HFFc6 (cell line): ENCODE measurements around the gene FOXO6. TPM values are rescaled to one million over a fixed set of nuclear protein-coding genes. Genes with fewer than 3 reads are reported as not detected.

ENCODE experiments used
- DNase-seq: peaks from one replicate; pipeline ENCODE4 v3.0.0-alpha.2; 2018
- H3K27ac Mint-ChIP-seq: 2 replicates; pipeline ENCODE4 v1.8.0; 2020; ENCODE audit warnings: mild to moderate bottlenecking, mixed read lengths
- H3K27me3 Mint-ChIP-seq: 2 replicates; pipeline ENCODE4 v1.8.0; 2021; ENCODE audit warnings: mild to moderate bottlenecking, moderate library complexity, mixed read lengths; ENCODE audit not compliant: insufficient read depth
- H3K36me3 Mint-ChIP-seq: 2 replicates; pipeline ENCODE4 v1.8.0; 2021; ENCODE audit warnings: low read depth, mixed read lengths
- H3K4me1 Mint-ChIP-seq: 2 replicates; pipeline ENCODE4 v1.8.0; 2020; ENCODE audit warnings: low read depth, mixed read lengths
- H3K4me3 Mint-ChIP-seq: 2 replicates; pipeline ENCODE4 v1.8.0; 2020; ENCODE audit warnings: mild to moderate bottlenecking, moderate library complexity, mixed read lengths
- H3K9me3 Mint-ChIP-seq: 2 replicates; pipeline ENCODE4 v1.8.0; 2020; ENCODE audit warnings: mild to moderate bottlenecking, mixed read lengths
- total RNA-seq, 6 experiments: library from RNA; stranded (reverse); fragmentation: NEBNext Ultra II Directional; extraction: Animal tissue kit (Norgen Biotek cat#: 25700); gene quantifications; 2 replicates in 1 of 6; 3 replicates in 5 of 6; pipeline ENCODE4 v1.2.3, GENCODE V29; 2021
- TF ChIP-seq, protein P1 (sequence below): fragments of 200-600 bp; sonication (generic); IDR thresholded peaks from 2 replicates; pipeline ENCODE4 v1.5.0; 2021; ENCODE audit warnings: antibody characterized with exemption, mild to moderate bottlenecking

FOXO6 gene
- total RNA-seq, 6 experiments from 2014 or later = 0.07 to 0.08 TPM; not detected in 4

DNA sequence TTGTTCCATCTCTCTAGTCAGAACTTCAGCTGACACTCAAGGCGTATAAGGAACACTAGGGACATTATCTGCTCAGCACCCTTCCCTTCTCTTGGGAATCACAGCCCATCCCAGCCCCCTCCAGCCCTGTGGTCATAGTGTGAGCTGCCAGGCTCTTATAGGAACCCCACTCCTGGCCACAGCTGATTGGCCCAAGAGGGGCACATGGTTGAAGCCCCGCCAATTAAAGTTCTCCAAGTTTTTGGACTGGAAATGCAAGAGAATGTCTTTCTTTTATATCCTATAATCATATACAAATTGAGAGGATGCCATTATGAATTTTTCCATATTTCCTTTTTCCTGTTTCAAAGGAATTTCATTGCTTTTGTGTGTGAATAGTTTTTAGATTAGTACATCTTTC is 40.7 kb downstream of the FOXO6 start:
- H3K4me3 Mint-ChIP-seq = no peak overlapping the region

GRCh38 chr1:41404308-41404761 is 43.1 kb downstream of the FOXO6 start:
- DNase-seq = peak; percentile 12
- H3K27ac Mint-ChIP-seq = no peak overlapping the region
- TF ChIP-seq, protein P1, sequence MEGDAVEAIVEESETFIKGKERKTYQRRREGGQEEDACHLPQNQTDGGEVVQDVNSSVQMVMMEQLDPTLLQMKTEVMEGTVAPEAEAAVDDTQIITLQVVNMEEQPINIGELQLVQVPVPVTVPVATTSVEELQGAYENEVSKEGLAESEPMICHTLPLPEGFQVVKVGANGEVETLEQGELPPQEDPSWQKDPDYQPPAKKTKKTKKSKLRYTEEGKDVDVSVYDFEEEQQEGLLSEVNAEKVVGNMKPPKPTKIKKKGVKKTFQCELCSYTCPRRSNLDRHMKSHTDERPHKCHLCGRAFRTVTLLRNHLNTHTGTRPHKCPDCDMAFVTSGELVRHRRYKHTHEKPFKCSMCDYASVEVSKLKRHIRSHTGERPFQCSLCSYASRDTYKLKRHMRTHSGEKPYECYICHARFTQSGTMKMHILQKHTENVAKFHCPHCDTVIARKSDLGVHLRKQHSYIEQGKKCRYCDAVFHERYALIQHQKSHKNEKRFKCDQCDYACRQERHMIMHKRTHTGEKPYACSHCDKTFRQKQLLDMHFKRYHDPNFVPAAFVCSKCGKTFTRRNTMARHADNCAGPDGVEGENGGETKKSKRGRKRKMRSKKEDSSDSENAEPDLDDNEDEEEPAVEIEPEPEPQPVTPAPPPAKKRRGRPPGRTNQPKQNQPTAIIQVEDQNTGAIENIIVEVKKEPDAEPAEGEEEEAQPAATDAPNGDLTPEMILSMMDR = no peak
- H3K4me1 Mint-ChIP-seq = no peaks in the 10 kb centered on the region
- H3K4me3 Mint-ChIP-seq = no peak overlapping the region
- no peaks in the 10 kb centered on the region for H3K36me3 Mint-ChIP-seq
- peaks cover 55% of the 10 kb centered on the region for H3K27me3 Mint-ChIP-seq
- peaks cover 5% of the 10 kb centered on the region; the same call in 1 of the 2 replicates for H3K9me3 Mint-ChIP-seq

More for the DNA sequence above, 40.7 kb downstream of the FOXO6 start:
- TF ChIP-seq, protein P1 = no peak
- no peaks in the 10 kb centered on the region for H3K4me1 Mint-ChIP-seq
- H3K9me3 Mint-ChIP-seq = peaks cover 5% of the 10 kb centered on the region; the same call in 1 of the 2 replicates
- peaks cover 39% of the 10 kb centered on the region for H3K27me3 Mint-ChIP-seq
- H3K27ac Mint-ChIP-seq = no peak overlapping the region
- no peaks in the 10 kb centered on the region for H3K36me3 Mint-ChIP-seq
- DNase-seq = no peak

DNA sequence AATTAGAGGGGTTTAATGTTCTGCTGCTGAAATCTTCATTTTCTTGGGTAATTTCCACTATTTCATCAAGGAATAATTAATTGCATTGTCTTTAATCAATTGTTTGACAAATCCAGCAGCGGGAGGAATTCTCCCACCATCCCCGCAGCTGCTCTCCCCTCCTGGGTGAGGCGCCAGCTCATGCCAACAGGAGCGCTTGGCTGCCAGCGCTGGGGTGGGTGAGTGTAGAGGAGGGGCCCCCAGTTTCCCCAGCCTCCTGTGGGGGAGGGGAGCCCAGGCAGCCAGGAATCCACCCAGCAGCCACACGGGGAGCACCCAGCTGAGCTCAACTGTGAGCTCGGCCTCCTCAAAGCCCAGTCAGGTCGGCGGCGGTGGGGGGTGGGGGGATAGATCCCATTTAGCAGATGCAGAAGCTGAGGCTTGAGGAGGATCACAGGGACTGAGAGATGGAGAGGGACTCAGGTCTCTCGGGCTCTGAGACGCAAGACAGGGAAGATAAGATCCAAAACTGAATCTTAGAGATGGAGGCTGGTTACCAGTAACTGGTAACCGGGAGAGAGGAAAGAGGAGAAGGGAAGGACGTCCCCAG is 46.5 kb downstream of the FOXO6 start:
- TF ChIP-seq, protein P1 = no peak
- peaks cover 5% of the 10 kb centered on the region for H3K4me1 Mint-ChIP-seq
- H3K27ac Mint-ChIP-seq = no peak overlapping the region
- no peak for DNase-seq
- H3K27me3 Mint-ChIP-seq = peaks cover 54% of the 10 kb centered on the region
- H3K36me3 Mint-ChIP-seq = no peaks in the 10 kb centered on the region
- H3K9me3 Mint-ChIP-seq = no peaks in the 10 kb centered on the region; the same call in 1 of the 2 replicates
- H3K4me3 Mint-ChIP-seq = no peak overlapping the region

GRCh38 chr1:41408691-41409090 is 47.5 kb downstream of the FOXO6 start:
- no peak overlapping the region for H3K4me3 Mint-ChIP-seq
- TF ChIP-seq, protein P1 = no peak
- no peak for DNase-seq
- peaks cover 6% of the 10 kb centered on the region for H3K4me1 Mint-ChIP-seq
- no peaks in the 10 kb centered on the region; the same call in 1 of the 2 replicates for H3K9me3 Mint-ChIP-seq
- no peak overlapping the region for H3K27ac Mint-ChIP-seq
- H3K36me3 Mint-ChIP-seq = no peaks in the 10 kb centered on the region
- H3K27me3 Mint-ChIP-seq = peaks cover 50% of the 10 kb centered on the region

- H3K9me3 Mint-ChIP-seq = no peaks in the 10 kb centered on the region; the same call in 1 of the 2 replicates
- H3K27me3 Mint-ChIP-seq = peaks cover 50% of the 10 kb centered on the region
- H3K27ac Mint-ChIP-seq = no peak overlapping the region
- no peak for DNase-seq
- peaks cover 6% of the 10 kb centered on the region for H3K4me1 Mint-ChIP-seq
- TF ChIP-seq, protein P1 = no peak
- H3K36me3 Mint-ChIP-seq = no peaks in the 10 kb centered on the region
- H3K4me3 Mint-ChIP-seq = no peak overlapping the region
Observed at GRCh38 chr1:41409825-41410224, 48.6 kb downstream of the FOXO6 start.
